GM21717 (cell line): ENCODE results near the gene HLF.

Experiments used
- ATAC-seq: cut with Tn5 transposase; IDR thresholded peaks from one replicate; pipeline ENCODE4 v1.9.1; 2021; ENCODE audit warnings: mild to moderate bottlenecking, moderate library complexity; ENCODE audit not compliant: unreplicated experiment

The HLF gene

GRCh38 chr17:55289978-55290377, 25.2 kb downstream of the HLF start:
- ATAC-seq: no peak

- ATAC-seq: no peak
Observed at GRCh38 chr17:55290492-55291113, 25.8 kb downstream of the HLF start.

DNA sequence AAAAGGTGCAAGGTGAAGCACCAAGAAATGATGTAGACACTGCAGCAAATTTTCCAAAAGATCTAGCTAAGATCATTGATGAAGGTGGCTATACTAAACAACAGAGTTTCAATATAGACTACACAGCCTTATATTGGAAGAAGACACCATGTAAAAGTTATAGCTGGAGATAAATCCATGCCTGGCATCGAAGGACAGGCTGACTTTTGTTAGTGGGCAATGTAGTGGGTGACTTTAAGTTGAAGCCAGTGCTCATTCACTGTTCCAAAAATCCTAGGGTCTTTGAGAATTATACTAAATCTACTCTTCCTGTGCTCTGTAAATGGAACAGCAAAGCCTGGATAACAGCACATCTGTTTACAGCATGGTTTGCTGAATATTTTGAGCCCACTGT, 26.4 kb downstream of the HLF start:
- ATAC-seq: no peak

DNA sequence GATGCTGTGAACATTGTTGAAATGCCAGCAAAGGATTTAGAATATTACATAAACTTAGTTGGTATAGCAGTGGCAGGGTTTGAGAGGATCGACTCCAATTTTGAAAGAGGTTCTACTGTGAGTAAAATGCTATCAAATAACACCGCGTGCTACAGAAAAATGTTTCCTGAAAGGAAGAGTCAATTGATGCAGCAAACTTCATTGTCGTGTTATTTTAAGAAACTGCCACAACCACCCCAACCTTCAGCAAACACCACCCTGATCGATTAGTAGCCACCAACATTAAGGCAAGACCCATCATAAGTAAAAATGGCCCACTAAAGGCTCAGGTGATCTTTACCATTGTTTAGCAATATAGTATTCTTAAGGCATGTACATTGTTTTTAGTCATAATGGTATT, 27.3 kb downstream of the HLF start:
- no peak for ATAC-seq

- ATAC-seq: no peak
Observed at GRCh38 chr17:55294042-55294751, 29.4 kb downstream of the HLF start.

DNA sequence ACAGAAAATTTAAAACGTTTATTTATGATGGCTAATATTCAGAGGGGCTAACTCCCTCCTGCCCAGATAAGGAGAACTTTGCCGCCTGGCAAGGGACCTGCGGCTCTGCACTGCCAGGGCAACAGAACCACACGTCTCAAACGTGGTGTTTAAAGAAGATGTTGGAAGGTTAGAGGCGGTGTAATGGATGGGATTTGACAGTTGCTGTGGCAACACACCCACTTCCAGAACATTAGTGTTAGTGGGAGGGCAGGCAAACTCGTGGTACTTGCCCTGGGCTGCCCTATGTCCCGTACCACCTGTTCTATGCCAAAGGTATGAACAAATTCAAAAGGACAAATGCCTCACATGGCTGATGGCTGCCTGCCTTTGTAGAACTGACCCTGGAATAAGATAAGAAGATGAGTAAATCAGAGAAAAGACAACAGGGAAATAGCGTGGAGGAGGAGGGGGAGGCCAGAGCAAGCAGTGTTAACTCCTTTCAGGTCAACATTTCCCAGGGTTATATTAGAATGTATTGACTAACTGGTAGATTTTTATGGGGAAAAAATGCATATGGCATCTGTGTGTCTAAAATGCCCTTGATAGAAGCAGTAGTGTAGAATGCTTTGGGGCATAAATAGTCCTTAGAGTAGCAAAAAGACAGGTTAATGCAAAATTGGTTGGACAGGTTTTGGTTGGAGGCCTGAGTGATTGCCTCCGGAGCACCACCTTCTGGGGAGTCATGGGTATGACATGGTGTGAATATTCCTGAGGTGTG, 30.8 kb downstream of the HLF start:
- peak; percentile 84 for ATAC-seq

DNA sequence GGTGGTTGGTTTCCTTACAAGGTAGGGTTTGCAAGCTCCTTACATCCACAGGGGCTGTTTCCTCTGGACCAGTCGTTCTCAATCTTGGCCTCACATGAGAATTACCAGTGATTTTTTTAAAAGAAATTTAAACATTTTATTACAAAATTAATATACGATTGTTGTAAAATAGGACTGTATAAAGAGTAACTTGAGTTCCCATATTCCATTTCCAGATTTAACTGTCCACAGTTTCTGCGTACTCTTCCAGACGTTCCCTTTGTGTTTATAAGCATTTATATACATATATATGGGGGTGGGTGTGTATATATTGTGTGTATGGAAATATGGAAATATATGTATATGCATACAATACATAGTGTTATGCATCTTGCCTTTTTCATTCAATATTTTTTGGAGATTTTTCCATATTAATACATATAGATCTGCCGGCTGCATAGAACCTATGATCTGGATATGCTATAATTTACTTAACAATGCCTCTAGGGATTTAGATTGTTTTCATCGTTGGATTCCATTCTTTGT, 31.5 kb downstream of the HLF start:
- no peak for ATAC-seq

DNA sequence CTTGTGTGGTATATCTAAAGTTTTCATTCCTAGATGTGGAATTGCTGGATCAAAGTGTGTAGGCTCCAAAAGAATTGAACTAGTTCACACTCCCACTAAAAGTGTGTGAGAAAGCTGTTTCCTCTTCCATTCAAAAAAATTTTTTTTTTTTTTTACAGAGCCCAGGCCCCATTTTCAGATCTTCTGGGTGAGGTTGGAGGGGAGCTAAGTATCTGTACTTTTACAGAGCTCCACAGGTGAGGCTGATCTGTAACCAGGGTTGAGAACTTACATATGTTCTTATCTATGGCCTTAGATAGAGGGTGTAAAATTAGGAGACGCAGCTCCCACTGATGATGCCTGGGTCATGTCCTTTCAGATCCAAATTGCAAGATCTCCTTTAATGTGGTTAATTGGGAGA, 31.9 kb downstream of the HLF start:
- no peak for ATAC-seq

DNA sequence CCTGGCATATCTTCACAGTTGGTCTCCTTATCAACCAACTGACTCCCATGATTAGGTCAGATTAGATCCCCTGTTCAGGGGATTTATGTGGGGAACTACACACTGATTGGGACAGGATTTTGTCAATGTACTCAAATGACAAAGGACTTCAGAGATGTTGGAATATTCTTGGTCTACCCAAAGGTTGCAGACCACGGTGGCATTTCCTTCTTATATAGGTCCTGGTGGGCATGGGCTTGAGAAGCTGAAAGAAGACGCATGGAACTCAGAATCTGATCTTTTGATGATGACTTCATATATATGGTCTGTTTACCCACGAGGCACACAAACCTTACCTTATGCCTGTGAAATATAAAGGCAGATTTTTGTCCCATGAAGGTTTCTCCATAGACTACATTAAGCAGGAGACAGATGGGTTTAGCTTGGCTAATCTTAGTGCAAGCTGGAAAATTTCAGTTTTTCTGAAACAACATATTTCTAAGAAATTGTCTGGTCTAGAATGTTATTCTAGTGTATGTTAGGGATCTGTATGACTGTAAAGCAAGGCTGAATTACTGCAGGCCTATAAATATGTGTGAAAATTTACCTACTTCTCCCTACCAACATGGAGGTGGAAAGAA, 33.5 kb downstream of the HLF start:
- ATAC-seq: no peak

- ATAC-seq: no peak
Observed at GRCh38 chr17:55299162-55299838, 34.5 kb downstream of the HLF start.

DNA sequence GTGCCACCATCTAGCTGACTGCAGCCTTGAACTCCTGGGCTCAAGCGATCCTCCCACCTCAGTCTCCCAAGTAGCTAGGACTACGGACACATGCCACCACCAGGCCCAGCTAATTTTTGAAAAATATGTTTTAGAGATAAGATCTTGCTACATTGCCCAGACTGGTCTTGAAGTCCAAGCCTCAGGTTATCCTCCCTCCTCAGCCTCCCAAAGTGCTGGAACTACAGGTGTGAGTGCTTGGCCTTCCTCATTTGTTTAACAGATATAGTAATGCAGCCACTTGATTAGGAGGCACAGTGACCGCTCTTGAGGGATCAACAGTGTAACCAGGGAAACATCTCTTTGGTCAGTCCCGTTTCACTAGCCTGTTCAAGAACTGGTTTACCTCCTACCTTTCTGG, 35.1 kb downstream of the HLF start:
- ATAC-seq: no peak

DNA sequence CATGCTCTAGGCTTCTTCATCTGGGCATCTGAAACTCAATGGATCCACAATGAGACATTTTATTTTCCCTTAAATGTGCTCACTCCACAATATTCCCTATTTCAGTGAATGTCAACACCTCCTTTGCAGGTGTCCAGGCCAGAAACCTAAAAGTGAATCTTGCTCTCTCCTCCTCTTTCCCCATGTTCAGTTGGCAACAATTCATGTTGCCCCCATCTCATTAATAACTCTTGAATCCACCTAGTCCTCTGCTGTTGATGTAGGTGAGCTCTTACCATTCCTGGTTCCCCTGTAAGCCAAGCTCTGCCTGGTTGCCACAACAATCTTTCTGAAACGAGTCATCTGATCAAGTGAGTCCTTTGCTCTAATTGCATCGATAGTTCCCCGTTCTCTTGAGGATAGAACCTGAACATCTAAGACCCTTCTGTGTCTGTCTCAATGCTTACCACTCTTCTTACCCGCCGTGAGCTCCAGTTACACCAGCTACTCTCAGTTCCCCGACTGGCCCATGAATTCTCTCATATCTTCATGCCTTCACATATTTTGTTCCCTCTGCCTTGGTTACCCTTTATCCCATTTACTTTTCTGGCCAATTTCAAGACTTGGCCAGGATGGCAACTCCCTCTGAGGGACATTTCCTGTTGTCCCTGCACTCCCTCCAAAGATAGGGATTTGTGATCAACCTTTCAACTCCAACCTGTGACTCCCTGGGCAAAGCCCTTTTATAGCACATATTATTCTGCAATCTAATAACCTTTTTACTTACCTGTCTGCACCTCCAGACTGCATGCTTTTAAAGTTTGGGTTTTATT, 35.9 kb downstream of the HLF start:
- ATAC-seq: no peak

GRCh38 chr17:55301521-55302406, 37.0 kb downstream of the HLF start:
- no peak for ATAC-seq

GRCh38 chr17:55302407-55302787, 37.6 kb downstream of the HLF start:
- ATAC-seq: no peak

DNA sequence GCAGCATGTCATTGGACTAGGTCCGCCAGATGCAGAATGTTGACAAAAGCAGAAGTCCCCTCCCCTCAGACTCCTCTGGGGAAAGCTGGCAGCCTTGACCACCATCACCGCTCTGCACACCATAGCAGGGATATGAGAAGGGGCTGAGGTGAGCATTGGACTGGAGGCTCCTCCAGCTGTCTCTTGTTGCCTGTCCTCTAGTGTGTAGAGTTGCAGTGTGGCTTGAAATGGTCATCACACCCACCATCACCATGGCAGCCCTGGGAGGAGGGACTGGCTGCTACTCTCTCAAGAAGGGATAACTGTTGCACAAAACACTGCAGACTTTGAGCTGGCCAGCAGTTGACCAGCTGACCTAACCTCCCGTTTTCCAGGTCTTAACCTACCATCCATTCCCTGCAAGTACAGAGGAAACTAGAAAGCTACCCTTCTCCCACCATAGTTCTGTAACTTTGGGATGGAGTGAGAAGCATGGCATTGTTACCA, 38.3 kb downstream of the HLF start:
- no peak for ATAC-seq

- ATAC-seq: no peak
Observed at GRCh38 chr17:55303701-55304145, 39.0 kb downstream of the HLF start.

GRCh38 chr17:55304171-55304859, 39.6 kb downstream of the HLF start:
- ATAC-seq: no peak
